Activated naive CD8-positive, alpha-beta T cell treated with anti-CD3 and anti-CD28 coated beads, Interleukin-2, amount 10 ng/mL, durations not matched to agents 7 days and 5 days (primary cell): ENCODE data around the gene PLD1. TPM values are rescaled to one million over a fixed set of nuclear protein-coding genes. Genes with fewer than 3 reads are reported as not detected.

ENCODE experiments used
- ATAC-seq: fragments of 150-1000 bp; cut with Tn5 transposase; one replicate; pipeline ENCODE4 v1.10.0; 2021; ENCODE audit warnings: low read depth, moderate library complexity
- POLR2A ChIA-PET: fragments of 350-600 bp; sonication (Branson Sonifier 250); formaldehyde crosslinking; loops from one replicate; lab custom pipeline; 2021; ENCODE audit warnings: antibody characterized with exemption; lab: Charles Lee
- DNase-seq: peaks from one replicate; pipeline ENCODE4 v3.0.0; 2021
- H3K27ac Mint-ChIP-seq: one replicate; pipeline ENCODE4 v1.8.0; 2022; ENCODE audit warnings: mild to moderate bottlenecking, mixed read lengths
- H3K27me3 Mint-ChIP-seq: one replicate; pipeline ENCODE4 v1.8.0; 2022; ENCODE audit warnings: mild to moderate bottlenecking, moderate library complexity, mixed read lengths
- H3K36me3 Mint-ChIP-seq: one replicate; pipeline ENCODE4 v1.8.0; 2021; ENCODE audit warnings: mild to moderate bottlenecking, mixed read lengths
- H3K4me1 Mint-ChIP-seq: one replicate; pipeline ENCODE4 v1.8.0; 2021; ENCODE audit warnings: mixed read lengths
- H3K4me3 Mint-ChIP-seq: one replicate; pipeline ENCODE4 v1.8.0; 2022; ENCODE audit warnings: mild to moderate bottlenecking, moderate library complexity, mixed read lengths
- H3K9me3 Mint-ChIP-seq: one replicate; pipeline ENCODE4 v1.8.0; 2021; ENCODE audit warnings: mixed read lengths
- total RNA-seq, 2 experiments: library from RNA; stranded (reverse); gene quantifications; one replicate each; pipeline ENCODE4 v1.2.3, GENCODE V29; 2021

Gene PLD1
- total RNA-seq, 2 experiments from 2014 or later: 1.0 to 1.7 TPM

DNA sequence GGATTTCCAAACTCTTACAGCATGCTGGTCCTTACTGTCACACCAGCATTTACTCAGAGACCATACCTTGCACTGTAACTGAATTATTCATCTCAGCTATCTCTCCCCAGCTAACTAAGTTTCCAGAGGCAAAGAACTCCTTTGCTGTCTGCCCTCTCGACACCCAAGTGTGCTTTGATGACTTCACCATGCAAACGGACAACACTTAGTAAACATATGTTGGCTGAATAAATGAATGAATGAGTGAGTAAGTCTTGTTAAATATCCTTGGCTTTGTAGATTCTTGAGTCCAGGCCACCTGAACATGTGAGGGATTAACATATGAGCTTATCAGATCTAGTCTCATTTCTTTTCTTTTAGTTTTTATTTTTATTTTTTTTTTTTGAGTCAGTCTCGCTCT, 138.2 kb downstream of the PLD1 start:
- H3K4me1 Mint-ChIP-seq: no peaks in the 10 kb centered on the region
- no peaks in the 10 kb centered on the region for H3K36me3 Mint-ChIP-seq
- no peaks in the 10 kb centered on the region for H3K27me3 Mint-ChIP-seq
- no peaks in the 10 kb centered on the region for H3K9me3 Mint-ChIP-seq
- no peak overlapping the region for H3K27ac Mint-ChIP-seq
- ATAC-seq (no peak), DNase-seq (no peak)
- H3K4me3 Mint-ChIP-seq: no peak overlapping the region
- POLR2A ChIA-PET: no interaction called here

DNA sequence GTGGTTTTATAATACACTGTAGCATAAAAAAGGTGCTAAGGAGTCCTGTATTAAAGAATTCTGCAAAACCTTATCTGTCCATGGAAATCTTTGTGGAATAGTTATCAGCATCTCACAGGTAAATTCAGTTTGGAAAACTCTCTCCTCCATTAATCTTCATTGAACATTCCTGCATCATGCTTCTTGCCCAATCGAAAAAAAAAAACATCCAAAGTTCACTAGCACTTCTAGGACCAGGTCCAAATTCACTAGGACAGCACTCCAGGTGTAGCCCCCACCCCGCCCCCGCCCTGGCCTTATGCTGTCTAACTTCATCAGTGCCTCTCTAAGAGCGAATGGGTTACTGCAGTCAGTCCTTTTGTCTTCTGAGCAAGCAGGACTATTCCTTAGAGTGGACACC, 138.6 kb downstream of the PLD1 start:
- no peak for ATAC-seq
- H3K4me1 Mint-ChIP-seq: no peaks in the 10 kb centered on the region
- no peaks in the 10 kb centered on the region for H3K36me3 Mint-ChIP-seq
- H3K27me3 Mint-ChIP-seq: no peaks in the 10 kb centered on the region
- no peak overlapping the region for H3K27ac Mint-ChIP-seq
- DNase-seq: no peak
- POLR2A ChIA-PET: no interaction called here
- no peaks in the 10 kb centered on the region for H3K9me3 Mint-ChIP-seq
- no peak overlapping the region for H3K4me3 Mint-ChIP-seq

DNA sequence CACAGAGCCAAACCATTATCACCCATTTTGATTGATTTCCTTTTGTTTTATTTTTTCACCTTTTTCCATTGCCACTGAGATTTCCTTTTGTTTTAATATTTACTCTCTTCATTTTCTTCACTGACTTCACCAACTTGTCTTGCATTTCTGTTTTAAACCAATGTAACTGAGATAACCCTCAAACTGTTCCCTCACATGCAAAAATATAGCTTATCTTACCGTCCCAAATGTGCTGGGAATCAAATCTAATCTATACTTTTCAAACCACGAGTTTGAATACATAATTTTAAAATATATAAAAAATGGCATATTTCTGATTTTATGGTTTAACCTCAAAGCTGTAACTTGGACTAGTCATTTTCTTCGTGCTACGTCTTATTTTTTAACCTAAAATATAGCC, 143.8 kb downstream of the PLD1 start:
- H3K9me3 Mint-ChIP-seq: no peaks in the 10 kb centered on the region
- no peaks in the 10 kb centered on the region for H3K36me3 Mint-ChIP-seq
- H3K4me1 Mint-ChIP-seq: no peaks in the 10 kb centered on the region

DNA sequence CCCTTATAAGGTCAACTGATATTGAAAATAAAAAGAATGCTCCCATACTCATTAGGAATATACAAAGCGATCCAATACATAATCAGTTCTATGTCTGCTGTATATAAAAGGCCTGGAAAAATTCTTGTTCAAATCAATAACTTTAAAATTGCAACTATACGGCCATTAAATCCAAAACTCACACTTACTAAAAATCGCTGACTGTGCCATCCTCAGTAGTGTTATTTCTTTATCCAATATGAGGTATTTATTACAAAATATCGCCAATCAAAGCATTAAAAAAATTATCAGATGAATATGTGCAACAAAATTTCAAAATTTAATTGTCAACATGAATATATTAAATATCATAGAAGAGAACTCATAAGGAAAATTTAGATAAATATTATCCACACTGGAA, 146.5 kb downstream of the PLD1 start:
- DNase-seq (no peak), ATAC-seq (no peak)
- H3K36me3 Mint-ChIP-seq: no peaks in the 10 kb centered on the region
- H3K4me1 Mint-ChIP-seq: no peaks in the 10 kb centered on the region
- POLR2A ChIA-PET: no interaction called here
- no peak overlapping the region for H3K4me3 Mint-ChIP-seq
- H3K27ac Mint-ChIP-seq: no peak overlapping the region
- peaks cover 15% of the 10 kb centered on the region for H3K27me3 Mint-ChIP-seq
- no peaks in the 10 kb centered on the region for H3K9me3 Mint-ChIP-seq

More for the DNA sequence above, 143.8 kb downstream of the PLD1 start:
- H3K27ac Mint-ChIP-seq: no peak overlapping the region
- ATAC-seq (no peak), DNase-seq (no peak)
- POLR2A ChIA-PET: no interaction called here
- peaks cover under 1% of the 10 kb centered on the region for H3K27me3 Mint-ChIP-seq
- no peak overlapping the region for H3K4me3 Mint-ChIP-seq

DNA sequence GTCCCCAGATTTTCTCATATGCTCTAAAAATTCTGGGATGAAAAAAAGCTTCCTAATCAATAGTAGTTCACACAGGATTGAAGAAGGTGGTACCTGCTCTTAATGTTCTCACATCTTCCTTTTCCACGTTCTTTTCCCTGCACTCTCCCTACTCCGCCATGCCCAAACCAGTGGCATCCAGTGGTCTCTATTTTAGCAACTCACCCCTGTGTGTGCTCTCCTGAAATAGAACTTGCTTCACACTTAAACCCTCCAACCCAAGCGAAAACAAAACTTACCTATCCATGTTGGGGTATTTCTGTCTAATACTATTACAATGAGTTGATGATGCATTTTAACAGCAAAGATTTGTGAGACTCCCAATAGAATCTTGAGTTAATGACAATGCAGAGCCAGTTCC, 148.8 kb downstream of the PLD1 start:
- H3K36me3 Mint-ChIP-seq: no peaks in the 10 kb centered on the region
- H3K27me3 Mint-ChIP-seq: peaks cover 28% of the 10 kb centered on the region
- POLR2A ChIA-PET: no interaction called here
- H3K4me1 Mint-ChIP-seq: no peaks in the 10 kb centered on the region
- H3K9me3 Mint-ChIP-seq: no peaks in the 10 kb centered on the region
- ATAC-seq (no peak), DNase-seq (no peak)
- no peak overlapping the region for H3K27ac Mint-ChIP-seq
- no peak overlapping the region for H3K4me3 Mint-ChIP-seq

DNA sequence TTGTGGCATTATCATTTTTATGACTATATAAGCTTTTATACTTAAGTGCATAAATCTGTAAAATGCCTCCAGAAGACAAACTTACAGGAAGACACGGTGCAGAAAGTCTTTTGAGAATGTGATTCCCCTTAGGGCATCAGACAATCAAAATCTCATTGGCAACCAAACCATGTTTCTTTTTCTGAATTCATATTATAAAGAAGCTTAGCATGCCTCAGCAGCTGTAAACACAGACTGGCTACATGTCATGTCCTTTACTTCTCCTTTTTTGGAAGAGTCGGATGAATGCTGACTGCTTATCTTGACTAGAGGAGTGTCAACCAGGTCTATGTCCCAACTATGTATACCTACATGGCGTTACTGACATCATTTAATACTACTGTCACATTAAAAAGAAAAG, 150.1 kb downstream of the PLD1 start:
- DNase-seq (no peak), ATAC-seq (no peak)
- Mint-ChIP-seq H3K4me1 (no peaks in the 10 kb centered on the region), H3K9me3 (no peaks in the 10 kb centered on the region), H3K27ac (no peak overlapping the region), H3K27me3 (peaks cover 28% of the 10 kb centered on the region), H3K4me3 (no peak overlapping the region), H3K36me3 (no peaks in the 10 kb centered on the region)
- POLR2A ChIA-PET: no interaction called here

DNA sequence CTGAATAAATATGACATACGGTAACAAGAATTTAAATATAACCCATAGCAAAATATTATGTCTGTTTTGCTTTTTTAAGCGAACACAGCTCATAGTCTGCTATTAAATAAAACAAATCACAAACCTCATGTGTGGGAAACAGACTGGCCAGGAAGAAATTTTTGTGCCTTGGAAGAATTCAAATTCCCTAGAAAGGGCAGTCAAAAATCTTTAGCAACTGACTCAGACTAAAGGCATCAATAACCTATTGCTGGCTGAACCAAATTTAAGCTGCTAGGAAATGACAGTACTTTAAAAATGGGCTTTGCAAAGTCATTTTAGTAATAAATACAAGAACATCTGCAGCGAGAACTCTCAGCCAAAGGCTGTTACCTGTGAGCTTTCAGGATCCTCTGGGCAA, 151.4 kb downstream of the PLD1 start:
- Mint-ChIP-seq H3K27me3 (peaks cover 28% of the 10 kb centered on the region), H3K9me3 (no peaks in the 10 kb centered on the region), H3K27ac (no peak overlapping the region), H3K4me3 (no peak overlapping the region), H3K4me1 (no peaks in the 10 kb centered on the region), H3K36me3 (no peaks in the 10 kb centered on the region)
- ATAC-seq: no peak
- POLR2A ChIA-PET: no interaction called here
- DNase-seq: no peak

DNA sequence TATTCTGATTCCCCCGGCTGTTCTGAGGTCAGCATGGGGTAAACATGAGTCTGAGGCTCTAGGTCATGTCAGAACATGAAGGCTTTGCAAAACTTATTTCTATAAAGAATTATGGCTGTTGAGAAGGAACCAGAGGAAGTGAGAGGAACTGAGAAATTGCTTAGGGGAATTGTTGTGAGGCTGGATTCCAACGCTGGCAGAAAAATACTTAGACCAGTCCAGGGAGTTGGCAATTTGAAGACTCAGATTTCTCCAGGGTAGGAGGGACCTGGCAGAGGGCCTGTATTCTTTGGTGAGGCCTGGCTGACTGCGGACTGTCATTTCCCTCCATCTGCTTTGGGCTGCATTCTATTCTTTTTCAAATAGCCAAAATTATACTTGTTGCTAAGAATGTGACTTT, 155.5 kb downstream of the PLD1 start:
- H3K9me3 Mint-ChIP-seq: no peaks in the 10 kb centered on the region
- peaks cover 19% of the 10 kb centered on the region for H3K27me3 Mint-ChIP-seq
- POLR2A ChIA-PET: no interaction called here
- DNase-seq (no peak), ATAC-seq (no peak)
- H3K27ac Mint-ChIP-seq: no peak overlapping the region
- no peak overlapping the region for H3K4me3 Mint-ChIP-seq
- no peaks in the 10 kb centered on the region for H3K36me3 Mint-ChIP-seq
- H3K4me1 Mint-ChIP-seq: no peaks in the 10 kb centered on the region

DNA sequence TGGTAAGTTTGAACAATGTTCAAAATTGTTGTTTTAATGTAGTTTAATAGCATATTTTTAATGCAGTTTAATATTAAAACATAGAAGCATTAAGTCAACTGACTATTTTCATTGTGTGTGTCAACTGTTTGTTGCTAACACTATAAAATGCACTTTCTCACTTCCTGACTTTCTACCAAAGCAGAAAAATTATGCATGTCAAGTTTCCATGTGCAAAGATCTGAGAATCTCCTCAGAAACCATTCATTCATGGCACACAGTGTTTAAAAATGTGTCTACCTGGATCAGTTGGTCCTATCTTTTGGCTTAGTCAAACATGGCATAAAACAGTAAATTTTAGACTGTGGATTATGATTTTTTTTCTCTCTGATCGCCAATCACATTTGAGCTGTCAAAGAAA, 156.0 kb downstream of the PLD1 start:
- Mint-ChIP-seq H3K9me3 (no peaks in the 10 kb centered on the region), H3K27me3 (peaks cover 14% of the 10 kb centered on the region), H3K36me3 (no peaks in the 10 kb centered on the region), H3K4me3 (no peak overlapping the region), H3K4me1 (no peaks in the 10 kb centered on the region), H3K27ac (no peak overlapping the region)
- POLR2A ChIA-PET: no interaction called here
- ATAC-seq (no peak), DNase-seq (no peak)

DNA sequence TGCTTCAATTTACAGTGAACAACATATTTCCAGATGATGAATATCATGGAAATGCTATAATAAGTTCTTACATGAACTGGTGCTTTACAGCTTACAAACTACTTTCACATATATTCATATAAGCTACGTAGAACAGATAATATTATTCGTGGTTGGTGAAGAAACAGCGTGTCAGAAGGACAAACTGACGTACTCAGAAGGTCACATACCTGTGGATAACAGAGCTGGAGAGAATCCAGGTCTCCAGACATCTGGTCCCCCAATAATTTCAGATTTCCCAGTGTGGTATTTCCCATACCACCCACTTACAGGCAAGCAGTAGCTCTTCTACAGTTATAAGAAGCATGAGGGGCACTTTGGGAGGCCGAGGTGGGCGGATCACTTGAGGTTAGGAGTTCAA, 156.6 kb downstream of the PLD1 start:
- Mint-ChIP-seq H3K9me3 (no peaks in the 10 kb centered on the region), H3K36me3 (no peaks in the 10 kb centered on the region), H3K4me3 (no peak overlapping the region), H3K27me3 (peaks cover 12% of the 10 kb centered on the region), H3K27ac (no peak overlapping the region), H3K4me1 (no peaks in the 10 kb centered on the region)
- ATAC-seq (no peak), DNase-seq (no peak)
- POLR2A ChIA-PET: no interaction called here

DNA sequence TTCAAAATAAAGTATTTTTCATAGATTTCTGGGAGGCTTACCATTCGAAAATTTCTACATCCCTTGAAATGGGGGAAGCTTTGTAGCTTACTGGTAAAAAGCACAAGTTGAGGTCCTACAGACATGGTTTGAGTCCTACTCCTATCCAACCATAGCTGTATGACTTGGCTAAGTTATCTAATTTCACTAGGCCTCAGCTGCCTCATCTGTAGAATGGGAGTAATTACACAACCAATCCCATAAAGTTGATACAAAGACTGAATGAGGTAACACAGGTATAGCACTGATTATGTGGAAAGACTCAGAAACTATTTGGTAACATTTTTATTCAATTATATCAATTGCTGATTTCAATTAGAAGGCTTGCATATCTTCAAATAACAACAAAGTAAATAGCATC, 157.4 kb downstream of the PLD1 start:
- Mint-ChIP-seq H3K9me3 (no peaks in the 10 kb centered on the region), H3K36me3 (no peaks in the 10 kb centered on the region), H3K27me3 (peaks cover 8% of the 10 kb centered on the region), H3K4me1 (no peaks in the 10 kb centered on the region), H3K27ac (no peak overlapping the region), H3K4me3 (no peak overlapping the region)
- DNase-seq (no peak), ATAC-seq (no peak)
- POLR2A ChIA-PET: no interaction called here

DNA sequence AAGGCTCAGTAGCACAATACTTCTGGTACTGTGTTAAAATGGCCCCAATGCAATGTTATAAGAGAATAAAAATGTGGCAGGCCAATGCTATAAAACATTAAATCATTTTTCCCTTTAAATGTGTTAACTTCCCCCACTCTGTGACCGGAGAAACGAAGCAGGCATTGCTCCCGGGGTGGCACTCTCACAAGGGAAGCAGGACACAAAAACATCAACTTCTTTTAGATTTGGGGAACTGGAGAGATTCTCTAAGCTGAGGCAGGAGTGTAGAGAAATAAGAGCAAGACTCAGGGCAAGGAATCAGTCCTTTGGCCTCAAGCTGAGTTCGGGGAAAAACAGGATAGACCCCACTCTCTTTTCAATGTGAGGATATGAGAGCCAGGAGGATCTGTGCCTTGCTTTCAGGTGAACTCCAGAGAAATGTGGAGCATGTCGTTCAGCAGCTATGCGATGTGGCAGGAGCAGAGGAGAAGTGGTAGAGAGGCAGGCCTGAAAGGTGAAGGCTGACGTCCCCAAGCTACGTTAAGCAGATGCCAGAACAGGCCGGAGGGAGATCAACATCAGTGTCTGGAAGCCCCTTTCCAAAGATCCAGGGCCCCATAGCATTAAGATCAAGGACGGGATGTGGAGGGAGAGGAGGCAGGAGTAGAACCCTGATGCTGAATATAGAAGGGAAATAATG, 160.2 kb downstream of the PLD1 start:
- POLR2A ChIA-PET: no interaction called here
- Mint-ChIP-seq H3K36me3 (no peaks in the 10 kb centered on the region), H3K4me3 (no peak overlapping the region), H3K27me3 (peaks cover 2% of the 10 kb centered on the region), H3K9me3 (no peaks in the 10 kb centered on the region), H3K27ac (no peak overlapping the region), H3K4me1 (no peaks in the 10 kb centered on the region)
- DNase-seq (no peak), ATAC-seq (no peak)

DNA sequence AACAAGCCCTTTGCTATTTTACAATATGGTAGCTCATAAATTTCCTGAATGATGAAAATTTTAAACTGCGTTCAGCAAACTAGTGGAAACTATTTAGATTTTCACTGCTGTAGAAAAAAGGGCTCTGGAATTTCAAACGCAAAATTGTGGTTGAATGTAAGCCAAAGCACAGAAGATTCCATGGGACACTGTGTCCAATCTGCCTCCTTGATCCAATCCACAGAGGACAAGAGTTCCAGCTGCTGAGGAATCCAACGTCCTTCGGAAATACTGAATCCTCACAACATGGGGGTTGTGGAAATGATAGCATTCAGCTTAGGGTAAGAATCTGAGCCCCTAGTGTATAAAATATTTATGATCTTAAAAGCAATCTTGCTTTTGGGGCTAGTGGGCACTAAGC, 161.0 kb downstream of the PLD1 start:
- ATAC-seq (no peak), DNase-seq (no peak)
- H3K4me1 Mint-ChIP-seq: no peaks in the 10 kb centered on the region
- H3K27me3 Mint-ChIP-seq: peaks cover 2% of the 10 kb centered on the region
- POLR2A ChIA-PET: no interaction called here
- no peak overlapping the region for H3K27ac Mint-ChIP-seq
- H3K9me3 Mint-ChIP-seq: no peaks in the 10 kb centered on the region
- no peak overlapping the region for H3K4me3 Mint-ChIP-seq
- H3K36me3 Mint-ChIP-seq: no peaks in the 10 kb centered on the region

DNA sequence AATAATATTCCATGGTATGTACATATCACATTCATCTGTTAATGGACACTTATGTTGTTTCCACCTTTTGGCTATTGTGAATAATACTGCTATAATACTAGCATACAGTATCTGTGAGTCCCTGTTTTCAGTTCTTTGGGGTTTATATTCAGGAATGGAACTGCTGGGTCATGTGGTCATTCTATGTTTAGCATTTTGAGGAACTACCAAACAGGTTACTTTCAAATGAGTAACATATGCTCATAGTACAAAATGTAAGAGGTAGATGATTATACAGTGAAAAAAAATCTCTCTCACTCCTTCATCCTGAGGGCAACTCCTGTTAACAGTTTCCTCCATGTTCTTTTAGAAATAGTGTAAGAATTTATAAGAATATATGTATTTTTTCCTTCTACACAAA, 162.2 kb downstream of the PLD1 start:
- Mint-ChIP-seq H3K9me3 (no peaks in the 10 kb centered on the region), H3K4me1 (no peaks in the 10 kb centered on the region), H3K27ac (no peak overlapping the region), H3K27me3 (peaks cover 4% of the 10 kb centered on the region), H3K36me3 (no peaks in the 10 kb centered on the region), H3K4me3 (no peak overlapping the region)
- DNase-seq (no peak), ATAC-seq (no peak)
- POLR2A ChIA-PET: no interaction called here
